Measurements from ENCODE around the gene UQCR11.

The UQCR11 gene

GRCh38 chr19:1615156-1615765, 10.0 kb upstream of the UQCR11 start:
- DNase-seq (ENCODE audit: low spot score): no peak

GRCh38 chr19:1613808-1614570, 8.7 kb upstream of the UQCR11 start:
- DNase-seq (ENCODE audit: low spot score): no peak

DNA sequence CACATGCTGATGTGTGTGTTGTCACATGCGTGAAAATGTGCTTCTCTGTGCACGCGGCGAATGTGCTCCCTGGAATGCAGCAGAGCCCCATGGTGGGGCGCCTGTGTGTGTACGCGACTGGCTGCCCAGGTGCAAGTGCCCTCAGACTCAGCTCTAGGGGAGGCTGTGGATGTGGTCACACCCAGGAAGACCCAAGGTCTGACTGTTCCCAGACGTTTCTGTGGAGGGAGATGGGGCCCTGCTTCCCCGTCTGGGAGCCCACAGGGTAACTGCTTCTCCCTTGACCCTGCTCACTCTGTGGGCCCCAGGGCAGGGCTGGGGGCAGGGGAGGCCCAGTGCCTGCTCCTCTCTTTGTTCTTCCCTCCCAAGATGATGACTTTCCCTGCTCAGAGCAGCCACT, 7.9 kb upstream of the UQCR11 start:
- no peak for DNase-seq (ENCODE audit: low spot score)

GRCh38 chr19:1612114-1613086, 7.1 kb upstream of the UQCR11 start:
- DNase-seq (ENCODE audit: low spot score): no peak

- DNase-seq (ENCODE audit: low spot score): no peak
Observed at GRCh38 chr19:1611353-1611752, 6.1 kb upstream of the UQCR11 start.

DNA sequence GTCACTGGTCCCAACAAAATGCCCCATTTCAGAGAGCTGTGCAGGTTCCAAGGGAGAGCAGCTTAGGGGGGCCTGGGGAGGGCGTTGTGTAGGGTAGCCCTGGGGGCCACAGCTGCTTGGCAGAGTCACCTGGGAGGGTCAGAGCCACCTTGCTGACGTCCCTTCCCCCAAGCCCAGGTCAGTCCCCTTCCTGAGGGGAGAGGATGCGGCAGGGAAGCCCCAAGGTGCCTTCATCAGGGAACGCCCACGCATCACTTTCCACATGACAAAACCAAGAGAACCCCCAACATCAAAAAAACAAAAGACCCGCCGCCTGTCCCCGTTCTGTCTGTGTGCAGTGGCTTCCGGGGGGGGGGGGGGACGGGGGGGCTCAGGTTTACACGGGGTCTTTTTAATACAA, 5.3 kb upstream of the UQCR11 start:
- no peak for DNase-seq (ENCODE audit: low spot score)

GRCh38 chr19:1609680-1610474, 4.6 kb upstream of the UQCR11 start:
- no peak for DNase-seq (ENCODE audit: low spot score)

GRCh38 chr19:1609103-1609396, 3.8 kb upstream of the UQCR11 start:
- DNase-seq (ENCODE audit: low spot score): no peak

GRCh38 chr19:1608359-1609102, 3.3 kb upstream of the UQCR11 start:
- DNase-seq (ENCODE audit: low spot score): no peak

GRCh38 chr19:1606138-1606651, 933 bp upstream of the UQCR11 start:
- no peak for DNase-seq (ENCODE audit: low spot score)

DNA sequence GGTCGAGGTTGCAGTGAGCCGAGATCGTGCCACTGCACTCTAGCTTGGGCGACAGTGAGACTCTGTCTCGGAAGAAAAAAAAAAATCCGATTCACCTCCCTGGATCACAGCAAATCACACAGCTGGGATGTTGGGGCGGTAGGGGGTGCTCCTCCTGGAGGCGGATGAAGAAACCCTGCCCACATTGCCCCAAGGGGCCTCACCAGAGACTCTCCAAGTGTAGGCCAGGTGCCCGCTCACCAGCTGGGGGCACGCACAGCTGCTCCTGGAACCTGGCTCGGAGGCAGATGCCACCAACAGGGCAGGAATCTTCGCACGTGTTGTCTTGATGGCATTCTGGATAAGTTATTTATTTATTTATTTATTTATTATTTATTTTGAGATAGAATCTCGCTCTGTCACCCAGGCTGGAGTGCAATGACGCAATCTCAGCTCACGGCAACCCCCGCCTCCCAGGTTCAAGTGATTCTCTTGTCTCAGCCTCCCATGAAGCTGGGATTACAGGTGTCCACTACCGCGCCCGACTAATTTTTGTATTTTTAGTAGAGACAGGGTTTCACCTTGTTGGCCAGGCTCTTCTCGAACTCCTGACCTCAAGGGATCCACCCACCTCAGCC, 3.1 kb downstream of the UQCR11 start:
- no peak for DNase-seq (ENCODE audit: low spot score)

- no peak for DNase-seq (ENCODE audit: low spot score)
Observed at GRCh38 chr19:1601613-1602064, 3.6 kb downstream of the UQCR11 start.

DNA sequence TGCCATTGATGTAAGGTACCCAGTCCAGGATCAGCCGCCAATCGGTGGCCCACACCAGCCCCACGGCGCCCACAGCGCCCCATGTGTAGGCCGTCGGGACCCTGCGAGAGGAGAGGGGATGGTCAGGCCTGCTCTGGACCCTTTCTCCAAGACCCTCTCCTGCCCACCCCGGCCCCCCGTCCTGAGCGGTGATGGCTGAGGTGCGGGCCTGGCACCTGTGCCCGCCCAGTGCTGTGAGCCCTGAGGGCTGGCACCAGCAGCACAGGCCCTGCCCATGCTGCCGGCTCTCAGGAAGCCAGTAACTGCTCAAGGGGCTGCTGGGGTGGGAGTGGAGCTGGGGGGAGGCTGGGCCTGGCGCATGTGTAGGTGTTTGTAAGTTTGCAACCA, 5.8 kb downstream of the UQCR11 start:
- no peak for DNase-seq (ENCODE audit: low spot score)

- no peak for DNase-seq (ENCODE audit: low spot score)
Observed at GRCh38 chr19:1598777-1599459, 6.3 kb downstream of the UQCR11 start.

DNA sequence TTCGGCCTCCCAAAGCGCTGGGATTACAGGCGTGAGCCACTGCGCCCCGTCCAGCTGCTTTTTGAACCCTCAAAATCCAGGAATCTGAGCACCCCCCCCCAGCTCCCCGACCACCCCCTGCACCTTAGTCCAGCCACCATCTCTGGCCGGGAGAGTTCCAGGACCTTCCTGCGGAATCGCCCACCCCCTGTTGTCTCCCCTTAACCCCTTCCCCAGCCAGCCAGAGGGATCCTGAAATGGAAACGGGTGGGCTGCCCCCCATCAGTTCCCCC, 11.8 kb downstream of the UQCR11 start:
- DNase-seq (ENCODE audit: low spot score): no peak

- peak; percentile 95 for DNase-seq (ENCODE audit: low spot score)
Observed at GRCh38 chr19:1592755-1593500, 12.3 kb downstream of the UQCR11 start, which contains the start of gene MBD3. Gene MBD3 (minus strand): TSS chr19:1592865. CDS start chr19:1592631, 234 bp downstream.

- peak; percentile 92 for DNase-seq (ENCODE audit: low spot score)
Observed at GRCh38 chr19:1592024-1592754, 13.1 kb downstream of the UQCR11 start.

DNA sequence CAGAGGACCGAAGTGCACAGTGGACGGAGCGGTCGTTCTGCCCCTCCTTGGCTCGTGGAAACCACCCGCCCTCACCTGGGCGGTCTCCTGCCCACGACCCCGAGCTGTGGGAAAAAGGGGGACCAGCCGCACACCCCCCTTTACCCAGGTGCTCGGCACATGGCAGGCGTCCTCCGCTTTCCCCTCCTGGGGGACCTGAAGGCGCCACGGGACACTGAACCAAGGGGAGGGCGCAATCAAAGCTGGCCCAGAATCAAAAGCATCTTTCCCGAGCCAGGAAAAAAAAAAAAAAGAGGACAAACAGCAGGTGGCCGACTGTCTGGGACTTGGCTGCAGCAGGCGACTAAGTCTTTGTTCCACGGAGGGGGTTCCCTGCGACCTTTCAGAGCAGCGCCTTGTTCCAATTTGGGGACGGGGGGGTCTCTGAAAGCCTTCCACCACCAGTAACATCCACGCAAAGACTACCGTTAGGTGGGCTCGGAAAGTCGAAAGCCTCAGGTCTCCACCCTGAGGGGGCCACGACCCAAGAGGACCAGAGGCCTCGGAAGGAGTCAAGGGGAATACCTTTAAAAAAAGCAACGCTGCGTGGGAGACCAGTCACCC, 13.7 kb downstream of the UQCR11 start:
- no peak for DNase-seq (ENCODE audit: low spot score)

Measured in COLO829 (cell line).